Neural cell (in vitro differentiated cells): ENCODE data around the gene ZNF613. TPM values are rescaled to one million over a fixed set of nuclear protein-coding genes. Genes with fewer than 3 reads are reported as not detected.

Source experiments
- H2AFZ ChIP-seq: fragments of 200-600, 300-800 bp; sonication (generic), shearing (Covaris generic); 2 replicates; pipeline ENCODE4 v1.6.0; 2014; ENCODE audit warnings: low read depth, mild to moderate bottlenecking, antibody characterized with exemption, low read length, moderate library complexity
- H3F3A ChIP-seq: fragments of 200-600 bp; shearing (Covaris generic); 2 replicates; pipeline ENCODE4 v1.6.1; 2016; ENCODE audit warnings: mild to moderate bottlenecking, moderate library complexity, mixed read lengths, antibody characterized with exemption, low read length; ENCODE audit not compliant: insufficient read depth, poor library complexity, severe bottlenecking
- H3K27ac ChIP-seq: fragments of 200-600, 300-800 bp; sonication (generic), shearing (Covaris generic); 2 replicates; pipeline ENCODE4 v1.5.1; 2014; ENCODE audit warnings: mild to moderate bottlenecking, low read length, moderate library complexity
- H3K27me3 ChIP-seq: fragments of 300-800, 200-600 bp; sonication (generic), shearing (Covaris generic); 2 replicates; pipeline ENCODE4 v1.6.0; 2014; ENCODE audit warnings: mild to moderate bottlenecking, low read depth, low read length, moderate library complexity; ENCODE audit not compliant: insufficient read depth
- H3K36me3 ChIP-seq: fragments of 300-800, 200-600 bp; sonication (generic), shearing (Covaris generic); 2 replicates; pipeline ENCODE4 v1.5.1; 2014; ENCODE audit warnings: mild to moderate bottlenecking, antibody characterized with exemption, low read length, moderate library complexity; ENCODE audit not compliant: insufficient read depth
- H3K4me2 ChIP-seq: fragments of 300-800, 200-600 bp; sonication (generic), shearing (Covaris generic); 2 replicates; pipeline ENCODE4 v1.6.0; 2014; ENCODE audit warnings: mild to moderate bottlenecking, low read length
- H3K4me3 ChIP-seq: fragments of 300-800, 200-600 bp; sonication (generic), shearing (Covaris generic); 2 replicates; pipeline ENCODE4 v1.5.1; 2014; ENCODE audit warnings: mild to moderate bottlenecking, low read length, moderate library complexity
- H3K79me2 ChIP-seq: fragments of 200-600 bp; shearing (Covaris generic); replicated peaks from 2 replicates; pipeline ENCODE4 v1.6.0; 2014; ENCODE audit warnings: mild to moderate bottlenecking, low read length, moderate library complexity; ENCODE audit not compliant: insufficient read depth
- H3K9ac ChIP-seq: fragments of 300-800, 200-600 bp; sonication (generic), shearing (Covaris generic); 2 replicates; pipeline ENCODE4 v1.6.1; 2016; ENCODE audit warnings: mild to moderate bottlenecking, low read length, mixed read lengths
- H3K9me2 ChIP-seq: fragments of 200-600 bp; shearing (Covaris generic); 2 replicates; pipeline ENCODE4 v1.6.1; 2016; ENCODE audit warnings: mild to moderate bottlenecking, low read length, mixed read lengths; ENCODE audit not compliant: insufficient read depth
- H3K9me3 ChIP-seq: fragments of 200-600, 300-800 bp; sonication (generic), shearing (Covaris generic); 2 replicates; pipeline ENCODE4 v1.6.1; 2016; ENCODE audit warnings: mild to moderate bottlenecking, mixed run types, low read length, moderate library complexity, mixed read lengths
- H4K20me1 ChIP-seq: fragments of 200-600 bp; shearing (Covaris generic); 2 replicates; pipeline ENCODE4 v1.6.1; 2016; ENCODE audit warnings: mild to moderate bottlenecking, mixed run types; ENCODE audit not compliant: insufficient read depth
- EP300 ChIP-seq: fragments of 450-650 bp; conservative IDR thresholded peaks from 2 replicates; pipeline ENCODE4 v1.6.1; 2014; ENCODE audit warnings: antibody characterized with exemption, mild to moderate bottlenecking, moderate library complexity; ENCODE audit not compliant: poor library complexity, severe bottlenecking
- EZH2 ChIP-seq: fragments of 200-600, 300-800 bp; shearing (Covaris generic), sonication (generic); IDR thresholded peaks from 2 replicates; pipeline ENCODE4 v1.6.1; 2014; ENCODE audit warnings: antibody characterized with exemption, low read length, borderline replicate concordance, mild to moderate bottlenecking; ENCODE audit not compliant: insufficient read depth, poor library complexity, severe bottlenecking
- MXI1 ChIP-seq: fragments of 450-650 bp; conservative IDR thresholded peaks from 2 replicates; pipeline ENCODE4 v1.6.1; 2014; ENCODE audit warnings: antibody characterized with exemption, mild to moderate bottlenecking; ENCODE audit not compliant: poor library complexity, severe bottlenecking
- POLR2AphosphoS5 ChIP-seq: IDR thresholded peaks from 2 replicates; pipeline ENCODE4 v1.6.1; 2012
- RAD21 ChIP-seq: fragments of 450-650 bp; conservative IDR thresholded peaks from 2 replicates; pipeline ENCODE4 v1.6.1; 2014; ENCODE audit warnings: antibody characterized with exemption, mild to moderate bottlenecking, moderate library complexity
- SMC3 ChIP-seq: fragments of 450-650 bp; conservative IDR thresholded peaks from 2 replicates; pipeline ENCODE4 v1.6.1; 2014; ENCODE audit warnings: antibody characterized with exemption, mild to moderate bottlenecking, moderate library complexity; ENCODE audit not compliant: poor library complexity
- TAF1 ChIP-seq: IDR thresholded peaks from 2 replicates; pipeline ENCODE4 v1.6.1; 2012; ENCODE audit warnings: low read depth
- polyA plus RNA-seq: library from polyadenylated mRNA; depleted of rRNA; stranded (reverse); fragments of >200 nt; gene quantifications from 2 replicates; pipeline ENCODE4 v1.2.3, GENCODE V29; 2014
- TF ChIP-seq, protein P1 (sequence below): fragments of 450-650 bp; IDR thresholded peaks from 2 replicates; pipeline ENCODE4 v1.5.1; 2014; ENCODE audit warnings: antibody characterized with exemption, mild to moderate bottlenecking, moderate library complexity; ENCODE audit not compliant: poor library complexity, severe bottlenecking
- TF ChIP-seq, protein P2 (sequence below): IDR thresholded peaks from 2 replicates; pipeline ENCODE4 v1.6.1; 2012; ENCODE audit warnings: borderline replicate concordance

The ZNF613 gene
- polyA plus RNA-seq, 1 donor from 2014 or later = 10.9 TPM

DNA sequence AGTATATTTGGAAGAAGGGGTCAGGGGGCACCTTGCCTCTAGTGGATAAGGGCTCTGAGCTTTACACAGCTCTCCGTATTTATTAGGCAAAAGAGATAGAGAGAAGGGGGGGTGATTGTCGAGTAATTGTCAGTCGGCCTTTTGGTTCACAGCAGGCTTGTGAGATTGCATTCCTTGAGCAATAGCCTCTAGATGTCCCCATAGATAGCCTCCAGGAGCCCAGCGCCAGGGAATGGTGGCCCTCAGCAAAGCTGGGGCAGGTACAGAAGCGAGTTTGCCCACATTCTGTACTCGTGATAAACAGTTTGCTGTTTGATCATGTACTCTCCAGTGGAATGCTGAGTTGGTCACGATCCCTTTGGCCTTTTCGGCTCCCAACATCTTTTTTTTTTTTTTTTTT, 4.6 kb downstream of the ZNF613 start:
- TF ChIP-seq, protein P1, sequence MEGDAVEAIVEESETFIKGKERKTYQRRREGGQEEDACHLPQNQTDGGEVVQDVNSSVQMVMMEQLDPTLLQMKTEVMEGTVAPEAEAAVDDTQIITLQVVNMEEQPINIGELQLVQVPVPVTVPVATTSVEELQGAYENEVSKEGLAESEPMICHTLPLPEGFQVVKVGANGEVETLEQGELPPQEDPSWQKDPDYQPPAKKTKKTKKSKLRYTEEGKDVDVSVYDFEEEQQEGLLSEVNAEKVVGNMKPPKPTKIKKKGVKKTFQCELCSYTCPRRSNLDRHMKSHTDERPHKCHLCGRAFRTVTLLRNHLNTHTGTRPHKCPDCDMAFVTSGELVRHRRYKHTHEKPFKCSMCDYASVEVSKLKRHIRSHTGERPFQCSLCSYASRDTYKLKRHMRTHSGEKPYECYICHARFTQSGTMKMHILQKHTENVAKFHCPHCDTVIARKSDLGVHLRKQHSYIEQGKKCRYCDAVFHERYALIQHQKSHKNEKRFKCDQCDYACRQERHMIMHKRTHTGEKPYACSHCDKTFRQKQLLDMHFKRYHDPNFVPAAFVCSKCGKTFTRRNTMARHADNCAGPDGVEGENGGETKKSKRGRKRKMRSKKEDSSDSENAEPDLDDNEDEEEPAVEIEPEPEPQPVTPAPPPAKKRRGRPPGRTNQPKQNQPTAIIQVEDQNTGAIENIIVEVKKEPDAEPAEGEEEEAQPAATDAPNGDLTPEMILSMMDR = no peak
- TF ChIP-seq MXI1 (no peak), SMC3 (no peak), POLR2AphosphoS5 (no peak), RAD21 (no peak), TAF1 (no peak)
- TF ChIP-seq, protein P2, sequence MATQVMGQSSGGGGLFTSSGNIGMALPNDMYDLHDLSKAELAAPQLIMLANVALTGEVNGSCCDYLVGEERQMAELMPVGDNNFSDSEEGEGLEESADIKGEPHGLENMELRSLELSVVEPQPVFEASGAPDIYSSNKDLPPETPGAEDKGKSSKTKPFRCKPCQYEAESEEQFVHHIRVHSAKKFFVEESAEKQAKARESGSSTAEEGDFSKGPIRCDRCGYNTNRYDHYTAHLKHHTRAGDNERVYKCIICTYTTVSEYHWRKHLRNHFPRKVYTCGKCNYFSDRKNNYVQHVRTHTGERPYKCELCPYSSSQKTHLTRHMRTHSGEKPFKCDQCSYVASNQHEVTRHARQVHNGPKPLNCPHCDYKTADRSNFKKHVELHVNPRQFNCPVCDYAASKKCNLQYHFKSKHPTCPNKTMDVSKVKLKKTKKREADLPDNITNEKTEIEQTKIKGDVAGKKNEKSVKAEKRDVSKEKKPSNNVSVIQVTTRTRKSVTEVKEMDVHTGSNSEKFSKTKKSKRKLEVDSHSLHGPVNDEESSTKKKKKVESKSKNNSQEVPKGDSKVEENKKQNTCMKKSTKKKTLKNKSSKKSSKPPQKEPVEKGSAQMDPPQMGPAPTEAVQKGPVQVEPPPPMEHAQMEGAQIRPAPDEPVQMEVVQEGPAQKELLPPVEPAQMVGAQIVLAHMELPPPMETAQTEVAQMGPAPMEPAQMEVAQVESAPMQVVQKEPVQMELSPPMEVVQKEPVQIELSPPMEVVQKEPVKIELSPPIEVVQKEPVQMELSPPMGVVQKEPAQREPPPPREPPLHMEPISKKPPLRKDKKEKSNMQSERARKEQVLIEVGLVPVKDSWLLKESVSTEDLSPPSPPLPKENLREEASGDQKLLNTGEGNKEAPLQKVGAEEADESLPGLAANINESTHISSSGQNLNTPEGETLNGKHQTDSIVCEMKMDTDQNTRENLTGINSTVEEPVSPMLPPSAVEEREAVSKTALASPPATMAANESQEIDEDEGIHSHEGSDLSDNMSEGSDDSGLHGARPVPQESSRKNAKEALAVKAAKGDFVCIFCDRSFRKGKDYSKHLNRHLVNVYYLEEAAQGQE = no peak
- Histone ChIP-seq H3K9me3 (no peaks in the 10 kb centered on the region), H3K79me2 (peaks cover 8% of the 10 kb centered on the region), H4K20me1 (no peaks in the 10 kb centered on the region), H3K27ac (no peak overlapping the region), H3K4me3 (no peak overlapping the region), H3K4me2 (no peak overlapping the region), H3K27me3 (no peaks in the 10 kb centered on the region), H3K36me3 (peaks cover 6% of the 10 kb centered on the region), H2AFZ (no peak overlapping the region), H3K9ac (no peak overlapping the region), H3K9me2 (no peaks in the 10 kb centered on the region), H3F3A (no peaks in the 10 kb centered on the region)

DNA sequence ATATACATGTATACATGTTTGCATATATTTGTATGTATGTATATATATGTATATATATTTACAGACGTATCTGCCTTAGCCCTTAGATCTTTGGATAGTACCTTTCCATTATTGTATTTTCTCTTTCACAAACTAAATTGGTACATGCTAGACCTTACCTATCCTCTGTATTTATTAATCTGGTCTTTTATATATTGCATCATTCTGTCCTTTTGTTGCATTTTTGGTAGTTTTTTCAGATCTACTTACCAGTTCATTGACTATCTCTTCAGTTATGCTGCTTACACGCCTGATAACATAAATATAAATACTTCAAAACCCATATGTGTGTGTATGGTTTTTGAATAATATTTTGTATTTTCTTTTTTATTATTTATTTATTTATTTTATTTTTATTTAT, 11.7 kb downstream of the ZNF613 start:
- Histone ChIP-seq H3K9me2 (no peaks in the 10 kb centered on the region), H3K9ac (no peak overlapping the region), H3K9me3 (peaks cover 3% of the 10 kb centered on the region), H2AFZ (no peak overlapping the region), H4K20me1 (no peaks in the 10 kb centered on the region), H3K27me3 (no peaks in the 10 kb centered on the region), H3F3A (no peaks in the 10 kb centered on the region), H3K27ac (no peak overlapping the region), H3K4me3 (no peak overlapping the region), H3K79me2 (no peaks in the 10 kb centered on the region), H3K36me3 (peaks cover 35% of the 10 kb centered on the region), H3K4me2 (no peak overlapping the region)
- TF ChIP-seq RAD21 (no peak), TAF1 (no peak), EZH2 (no peak), SMC3 (no peak), EP300 (no peak), POLR2AphosphoS5 (no peak), MXI1 (no peak)
- TF ChIP-seq, protein P1 = no peak
- TF ChIP-seq, protein P2 = no peak
